Upper lobe of right lung (tissue), 1 donor: ENCODE measurements around the gene PLXNA4. TPM values are rescaled to one million over a fixed set of nuclear protein-coding genes. Genes with fewer than 3 reads are reported as not detected.

Experiments used
- ATAC-seq: fragments of 200-7000 bp; cut with Tn5 transposase; one replicate; pipeline ENCODE4 v1.9.1; 2020; ENCODE audit warnings: mild to moderate bottlenecking, moderate library complexity
- DNase-seq: peaks from one replicate; pipeline ENCODE4 v3.0.0-alpha.2; 2020
- H3K27ac ChIP-seq: fragments of 200-600 bp; one replicate; pipeline ENCODE4 v1.8.0; 2022
- H3K27me3 ChIP-seq: fragments of 200-600 bp; one replicate; pipeline ENCODE4 v1.8.0; 2022; ENCODE audit warnings: mild to moderate bottlenecking
- H3K36me3 ChIP-seq: fragments of 200-600 bp; one replicate; pipeline ENCODE4 v1.8.0; 2022
- H3K4me1 ChIP-seq: fragments of 200-600 bp; one replicate; pipeline ENCODE4 v1.8.0; 2022
- H3K4me3 ChIP-seq: fragments of 200-600 bp; one replicate; pipeline ENCODE4 v1.8.0; 2022; ENCODE audit warnings: mild to moderate bottlenecking
- H3K9me3 ChIP-seq: fragments of 200-600 bp; one replicate; pipeline ENCODE4 v1.8.0; 2022
- intact Hi-C: fragments of 100-400 bp; cut with DNase I; formaldehyde crosslinking; loops from one replicate; pipeline ENCODE4 v1.11.0; 2022
- total RNA-seq: library from RNA; stranded (reverse); fragmentation: NEBNext Ultra II Directional; extraction: Animal tissue kit (Norgen Biotek cat#: 25700); gene quantifications from one replicate; pipeline ENCODE4 v1.2.1, GENCODE V29; 2021
- TF ChIP-seq, protein P1 (sequence below): fragments of 200-600 bp; IDR thresholded peaks from one replicate; pipeline ENCODE4 v1.8.0; 2022; ENCODE audit warnings: antibody characterized with exemption
- donor health status: DM: no; HTN: yes; CAD: no; lungs with severe emphysema.

PLXNA4 gene
- total RNA-seq, 1 donor from 2014 or later, result 7.2 TPM

DNA sequence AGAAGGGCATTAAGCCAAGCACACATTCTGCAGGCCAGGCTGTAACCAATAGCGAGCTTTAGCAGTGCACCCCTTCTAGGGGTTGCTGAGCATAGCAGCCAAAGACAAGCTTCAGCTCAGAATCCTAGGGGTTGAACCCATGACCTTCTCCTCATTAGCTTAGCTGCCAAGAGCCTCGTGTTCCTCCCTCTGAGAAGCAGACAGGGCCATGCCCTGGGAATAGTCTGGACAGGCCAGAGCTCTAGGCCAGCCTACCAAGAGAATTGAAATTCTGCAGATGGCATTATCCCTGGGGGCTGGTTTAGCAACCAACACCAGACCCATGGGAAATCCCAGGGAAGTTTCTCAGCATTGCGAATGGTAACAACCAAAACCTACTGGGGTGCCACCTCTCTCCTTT, 77.2 kb downstream of the PLXNA4 start:
- ATAC-seq (peak; percentile 42), DNase-seq (no peak)
- Histone ChIP-seq H3K4me3 (no peak overlapping the region), H3K4me1 (no peaks in the 10 kb centered on the region), H3K27me3 (no peaks in the 10 kb centered on the region), H3K36me3 (no peaks in the 10 kb centered on the region), H3K27ac (no peak overlapping the region), H3K9me3 (no peaks in the 10 kb centered on the region)
- intact Hi-C loops, result no loop called here
- TF ChIP-seq, protein P1, sequence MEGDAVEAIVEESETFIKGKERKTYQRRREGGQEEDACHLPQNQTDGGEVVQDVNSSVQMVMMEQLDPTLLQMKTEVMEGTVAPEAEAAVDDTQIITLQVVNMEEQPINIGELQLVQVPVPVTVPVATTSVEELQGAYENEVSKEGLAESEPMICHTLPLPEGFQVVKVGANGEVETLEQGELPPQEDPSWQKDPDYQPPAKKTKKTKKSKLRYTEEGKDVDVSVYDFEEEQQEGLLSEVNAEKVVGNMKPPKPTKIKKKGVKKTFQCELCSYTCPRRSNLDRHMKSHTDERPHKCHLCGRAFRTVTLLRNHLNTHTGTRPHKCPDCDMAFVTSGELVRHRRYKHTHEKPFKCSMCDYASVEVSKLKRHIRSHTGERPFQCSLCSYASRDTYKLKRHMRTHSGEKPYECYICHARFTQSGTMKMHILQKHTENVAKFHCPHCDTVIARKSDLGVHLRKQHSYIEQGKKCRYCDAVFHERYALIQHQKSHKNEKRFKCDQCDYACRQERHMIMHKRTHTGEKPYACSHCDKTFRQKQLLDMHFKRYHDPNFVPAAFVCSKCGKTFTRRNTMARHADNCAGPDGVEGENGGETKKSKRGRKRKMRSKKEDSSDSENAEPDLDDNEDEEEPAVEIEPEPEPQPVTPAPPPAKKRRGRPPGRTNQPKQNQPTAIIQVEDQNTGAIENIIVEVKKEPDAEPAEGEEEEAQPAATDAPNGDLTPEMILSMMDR, result no peak

DNA sequence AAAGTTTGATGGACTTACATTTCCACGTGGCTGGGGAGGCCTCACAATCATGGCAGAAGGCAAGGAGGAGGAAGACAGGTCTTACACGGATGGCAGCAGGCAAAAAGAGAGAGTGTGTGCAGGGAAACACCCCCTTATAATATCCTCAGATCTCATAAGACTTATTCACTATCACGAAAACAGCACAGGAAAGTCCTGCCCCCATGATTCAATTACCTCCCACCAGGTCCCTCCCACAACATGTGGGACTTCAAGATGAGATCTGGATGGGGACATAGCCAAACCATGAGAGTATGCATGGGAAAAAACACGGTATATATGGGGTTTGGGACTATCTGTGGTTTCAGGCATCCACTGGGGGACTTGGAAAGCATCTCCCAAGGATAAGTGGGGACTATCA, 78.0 kb downstream of the PLXNA4 start:
- no peaks in the 10 kb centered on the region for H3K9me3 ChIP-seq
- ATAC-seq (no peak), DNase-seq (no peak)
- no peak overlapping the region for H3K27ac ChIP-seq
- no peaks in the 10 kb centered on the region for H3K36me3 ChIP-seq
- no peak overlapping the region for H3K4me3 ChIP-seq
- no peaks in the 10 kb centered on the region for H3K27me3 ChIP-seq
- intact Hi-C loops, result no loop called here
- TF ChIP-seq, protein P1, result no peak
- no peaks in the 10 kb centered on the region for H3K4me1 ChIP-seq

GRCh38 chr7:132497098-132497497, 79.2 kb downstream of the PLXNA4 start:
- intact Hi-C loops, result no loop called here
- no peak for DNase-seq
- H3K27me3 ChIP-seq, result no peaks in the 10 kb centered on the region
- H3K4me1 ChIP-seq, result no peaks in the 10 kb centered on the region
- no peaks in the 10 kb centered on the region for H3K9me3 ChIP-seq
- TF ChIP-seq, protein P1, result no peak
- H3K27ac ChIP-seq, result no peak overlapping the region
- H3K4me3 ChIP-seq, result no peak overlapping the region
- H3K36me3 ChIP-seq, result no peaks in the 10 kb centered on the region
- no peak for ATAC-seq

- TF ChIP-seq, protein P1, result no peak
- Histone ChIP-seq H3K27me3 (no peaks in the 10 kb centered on the region), H3K4me1 (no peaks in the 10 kb centered on the region), H3K9me3 (no peaks in the 10 kb centered on the region), H3K4me3 (no peak overlapping the region), H3K36me3 (no peaks in the 10 kb centered on the region), H3K27ac (no peak overlapping the region)
- ATAC-seq (no peak), DNase-seq (no peak)
- intact Hi-C loops, result no loop called here
Observed at GRCh38 chr7:132495936-132496335, 80.3 kb downstream of the PLXNA4 start.

DNA sequence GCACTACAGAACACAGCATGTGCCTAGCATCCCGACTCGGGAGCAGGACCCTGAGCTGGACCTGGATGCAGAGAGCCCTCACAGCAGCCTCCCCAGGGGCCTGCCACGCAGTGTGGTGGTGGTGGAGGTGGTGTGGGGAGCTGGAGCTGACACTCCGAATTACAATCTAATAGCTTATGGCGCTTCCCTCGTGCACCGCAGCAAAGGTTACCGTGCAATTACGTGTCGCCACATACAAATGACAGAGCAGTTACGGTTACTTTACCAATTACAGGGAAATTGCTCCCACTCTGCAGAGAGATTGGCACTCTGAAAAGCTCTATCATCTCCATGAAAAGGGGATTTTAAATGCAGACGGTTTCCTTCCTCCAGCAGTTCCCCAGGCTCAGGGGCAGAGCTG, 81.8 kb downstream of the PLXNA4 start:
- no peak overlapping the region for H3K27ac ChIP-seq
- TF ChIP-seq, protein P1, result no peak
- H3K27me3 ChIP-seq, result no peaks in the 10 kb centered on the region
- H3K4me1 ChIP-seq, result no peaks in the 10 kb centered on the region
- no peaks in the 10 kb centered on the region for H3K9me3 ChIP-seq
- intact Hi-C loops, result no loop called here
- H3K4me3 ChIP-seq, result no peak overlapping the region
- no peak for ATAC-seq
- no peak for DNase-seq
- H3K36me3 ChIP-seq, result no peaks in the 10 kb centered on the region

DNA sequence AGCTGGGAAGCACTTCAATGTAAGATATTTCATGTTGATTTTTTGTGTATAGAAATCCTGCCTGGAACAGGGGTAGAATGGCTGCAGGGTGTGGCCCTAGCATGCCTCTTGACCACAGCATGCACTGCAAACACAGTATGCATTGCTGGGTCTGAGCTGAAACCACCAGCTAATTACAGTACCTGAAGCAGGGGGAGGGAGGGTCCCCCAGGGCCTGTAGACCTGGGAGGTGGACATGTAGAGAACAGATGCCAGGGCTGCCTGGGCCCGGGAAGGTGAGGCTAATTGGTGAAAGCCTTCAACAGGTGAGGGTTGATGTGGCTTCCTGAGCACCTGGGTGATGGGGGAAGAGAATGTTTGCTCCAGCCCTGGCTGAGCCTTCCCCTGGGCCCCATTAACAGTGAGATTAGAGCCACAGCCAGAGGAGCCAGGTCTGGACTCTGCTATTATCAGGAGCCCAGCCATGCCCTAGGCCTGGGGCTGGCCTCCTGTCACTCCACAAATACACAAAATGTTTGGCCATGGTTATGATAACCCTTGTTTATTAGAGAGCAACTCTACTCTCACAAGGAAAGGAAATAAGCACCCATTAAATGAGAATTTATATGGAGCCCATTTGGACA, 83.3 kb downstream of the PLXNA4 start:
- no peaks in the 10 kb centered on the region for H3K27me3 ChIP-seq
- H3K9me3 ChIP-seq, result no peaks in the 10 kb centered on the region
- H3K36me3 ChIP-seq, result no peaks in the 10 kb centered on the region
- TF ChIP-seq, protein P1, result no peak
- intact Hi-C loops, result no loop called here
- ATAC-seq, result no peak
- H3K4me3 ChIP-seq, result no peak overlapping the region
- H3K27ac ChIP-seq, result no peak overlapping the region
- DNase-seq, result no peak
- H3K4me1 ChIP-seq, result no peaks in the 10 kb centered on the region
